IMR-90 (cell line): ENCODE data around the gene TMEM145. TPM values are rescaled to one million over a fixed set of nuclear protein-coding genes. Genes with fewer than 3 reads are reported as not detected.
"Not testable (repeated sequence)": the region's sequence is repeated elsewhere in the genome, so short reads cannot be mapped to it uniquely, and the experiment has no call there.

ENCODE experiments used
- ATAC-seq: fragments of 200-7000 bp; cut with Tn5 transposase; 2 replicates; pipeline ENCODE4 v1.9.1; 2020; ENCODE audit warnings: low read depth, mild to moderate bottlenecking, moderate library complexity
- BruUV-seq: library from RNA; stranded (reverse); fragments of 400-500 nt; replicated peaks from 2 replicates; lab custom pipeline; 2021; lab: Mats Ljungman, UMichigan
- CTCF ChIA-PET: fragments of 300-600 bp; formaldehyde crosslinking; extraction: SDS; loops from one replicate; lab custom pipeline; 2021; ENCODE audit warnings: antibody characterized with exemption; lab: Yijun Ruan, JAX
- POLR2A ChIA-PET: fragments of 300-600 bp; sonication (Branson Sonifier 250); formaldehyde crosslinking; loops from one replicate; lab custom pipeline; 2022; ENCODE audit warnings: antibody characterized with exemption; ENCODE audit not compliant: unreplicated experiment; lab: Charles Lee
- DNase-seq: peaks from one replicate; pipeline ENCODE4 v3.0.0; 2013
- H2AFZ ChIP-seq: replicated peaks from 2 replicates; pipeline ENCODE3; 2013; ENCODE audit warnings: low read length, mild to moderate bottlenecking; ENCODE audit not compliant: poor library complexity
- H2AK5ac ChIP-seq: 2 replicates; pipeline ENCODE4 v1.6.1; 2013; ENCODE audit warnings: low read depth, low read length, inconsistent platforms
- H2AK9ac ChIP-seq: replicated peaks from 2 replicates; pipeline ENCODE3; 2013; ENCODE audit warnings: mild to moderate bottlenecking, low read depth, low read length, moderate library complexity; ENCODE audit not compliant: poor library complexity
- H2BK120ac ChIP-seq: 2 replicates; pipeline ENCODE4 v1.6.1; 2013; ENCODE audit warnings: low read depth, low read length, inconsistent platforms
- H2BK15ac ChIP-seq: 3 replicates; pipeline ENCODE4 v1.6.1; 2013; ENCODE audit warnings: low read depth, low read length, inconsistent platforms
- H2BK20ac ChIP-seq: 2 replicates; pipeline ENCODE4 v1.6.1; 2013; ENCODE audit warnings: low read depth, mild to moderate bottlenecking, inconsistent platforms, low read length, moderate library complexity
- H2BK5ac ChIP-seq: 2 replicates; pipeline ENCODE4 v1.6.1; 2013; ENCODE audit warnings: mild to moderate bottlenecking, low read depth, low read length, inconsistent platforms; ENCODE audit not compliant: poor library complexity, severe bottlenecking
- H3K14ac ChIP-seq: replicated peaks from 2 replicates; pipeline ENCODE4 v1.6.1; 2013; ENCODE audit warnings: low read depth, low read length, inconsistent platforms
- H3K18ac ChIP-seq: 2 replicates; pipeline ENCODE4 v1.6.1; 2013; ENCODE audit warnings: low read depth, low read length, control low read depth
- H3K23ac ChIP-seq: 2 replicates; pipeline ENCODE4 v1.6.1; 2013; ENCODE audit warnings: low read depth, low read length, inconsistent platforms
- H3K27ac ChIP-seq: 2 replicates; pipeline ENCODE4 v1.5.1; 2013; ENCODE audit warnings: mild to moderate bottlenecking, control low read depth, low read length; ENCODE audit not compliant: insufficient read depth
- H3K27me3 ChIP-seq: 2 replicates; pipeline ENCODE4 v1.6.1; 2013; ENCODE audit warnings: low read length; ENCODE audit not compliant: control insufficient read depth, insufficient read depth
- H3K36me3 ChIP-seq: 2 replicates; pipeline ENCODE4 v1.6.1; 2013; ENCODE audit warnings: low read length, mixed read lengths; ENCODE audit not compliant: control insufficient read depth, insufficient read depth
- H3K4ac ChIP-seq: 2 replicates; pipeline ENCODE4 v1.6.1; 2013; ENCODE audit warnings: low read depth, low read length, inconsistent platforms
- H3K4me1 ChIP-seq: 2 replicates; pipeline ENCODE4 v1.6.1; 2013; ENCODE audit warnings: low read length, mixed read lengths; ENCODE audit not compliant: control insufficient read depth, insufficient read depth
- H3K4me2 ChIP-seq: 2 replicates; pipeline ENCODE4 v1.6.1; 2013; ENCODE audit warnings: low read depth, mild to moderate bottlenecking, control low read depth, low read length, moderate library complexity
- H3K4me3 ChIP-seq: 2 replicates; pipeline ENCODE4 v1.5.1; 2013; ENCODE audit warnings: low read depth, mild to moderate bottlenecking, control low read depth, low read length, moderate library complexity; ENCODE audit not compliant: insufficient read depth
- H3K56ac ChIP-seq: 2 replicates; pipeline ENCODE4 v1.6.1; 2013; ENCODE audit warnings: low read length, inconsistent platforms; ENCODE audit not compliant: insufficient read depth; ENCODE audit errors: extremely low read depth
- H3K79me1 ChIP-seq, 2 experiments: 2 replicates each; pipeline ENCODE4 v1.6.1; 2013; ENCODE audit warnings: low read length in 2 of 2, inconsistent platforms in 1 of 2, low read depth in 1 of 2
- H3K9ac ChIP-seq: 2 replicates; pipeline ENCODE4 v1.6.1; 2013; ENCODE audit warnings: low read depth, low read length, control low read depth
- H3K9me1 ChIP-seq: 2 replicates; pipeline ENCODE4 v1.6.1; 2013; ENCODE audit warnings: low read length, inconsistent platforms; ENCODE audit not compliant: insufficient read depth
- H3K9me3 ChIP-seq: 2 replicates; pipeline ENCODE4 v1.6.1; 2013; ENCODE audit warnings: low read length; ENCODE audit not compliant: control insufficient read depth, insufficient read depth
- H4K20me1 ChIP-seq: 2 replicates; pipeline ENCODE4 v1.6.1; 2013; ENCODE audit warnings: low read length, inconsistent platforms; ENCODE audit not compliant: insufficient read depth
- H4K5ac ChIP-seq: 2 replicates; pipeline ENCODE4 v1.6.1; 2013; ENCODE audit warnings: mild to moderate bottlenecking, low read depth, low read length, control low read depth
- H4K8ac ChIP-seq, 2 experiments: 2 replicates each; pipeline ENCODE4 v1.6.1; 2013; ENCODE audit warnings: low read depth in 2 of 2, low read length in 2 of 2, control low read depth in 1 of 2, inconsistent platforms in 1 of 2
- H4K91ac ChIP-seq: 2 replicates; pipeline ENCODE4 v1.6.1; 2013; ENCODE audit warnings: low read depth, low read length, inconsistent platforms; ENCODE audit not compliant: insufficient read depth
- ELK1 ChIP-seq: fragments of 150-350 bp; IDR thresholded peaks from 2 replicates; pipeline ENCODE4 v1.6.1; 2016; ENCODE audit warnings: low read depth, mild to moderate bottlenecking, low read length, moderate library complexity, borderline replicate concordance
- FOS ChIP-seq: fragments of 150-350 bp; IDR thresholded peaks from 2 replicates; pipeline ENCODE4 v1.6.1; 2016; ENCODE audit warnings: low read depth, low read length
- MAFK ChIP-seq: IDR thresholded peaks from 2 replicates; pipeline ENCODE4 v1.6.1; 2012; ENCODE audit warnings: low read depth, low read length, improper control_type of control experiment
- WGBS, 2 experiments: methylation state at CpG; one replicate each; pipeline versions ENCODE4 v1.1.5 to v1.1.7; 2013; ENCODE audit warnings: missing lambda C conversion rate in 2 of 2; ENCODE audit not compliant: insufficient read length in 1 of 2; ENCODE audit errors: extremely low coverage in 2 of 2; 5-methylcytosine and 5-hydroxymethylcytosine counted together
- dilution Hi-C: fragments of 300-500 bp; cut with HindIII; formaldehyde crosslinking; loops from one replicate; pipeline ENCODE4 v1.14.3; 2018; ENCODE audit warnings: low sequenced_read_pairs; ENCODE audit not compliant: unreplicated experiment
- in situ Hi-C: fragments of 300-500 bp; cut with MboI; formaldehyde crosslinking; loops from 3 replicates; pipeline ENCODE4 v1.14.3; 2019; ENCODE audit warnings: low sequenced_read_pairs, inconsistent platforms, mixed read lengths
- intact Hi-C: fragments of 100-400 bp; cut with micrococcal nuclease; formaldehyde crosslinking; loops from 2 replicates; pipeline ENCODE4 v1.10.0; 2022
- polyA plus RNA-seq, 3 experiments: library from polyadenylated mRNA; depleted of rRNA; stranded (reverse); fragments of >200 nt; gene quantifications; 2 replicates each; pipeline ENCODE4 v1.2.3, GENCODE V29; 2012; ENCODE audit warnings: low replicate concordance in 1 of 3
- total RNA-seq: library from RNA; depleted of rRNA; stranded (reverse); fragments of >200 nt; gene quantifications from 2 replicates; pipeline ENCODE4 v1.2.3, GENCODE V29; 2012

TMEM145 gene
- total and polyA plus RNA-seq, 2 of the 4 experiments (the other 2 are of a cell fraction) = under 0.01 to 0.41 TPM

GRCh38 chr19:42330241-42330711, 17.2 kb downstream of the TMEM145 start:
- ATAC-seq (no peak), DNase-seq (no peak)
- Histone ChIP-seq H3K4me3 (no peak overlapping the region), H3K4ac (no peak overlapping the region), H3K9me1 (peaks cover 5% of the 10 kb centered on the region; the same call in 1 of the 2 replicates), H4K20me1 (peaks cover 23% of the 10 kb centered on the region), H3K79me1 (peaks cover 16 to 63% of the 10 kb centered on the region in 2 experiments), H2BK5ac (no peak overlapping the region), H2BK120ac (no peak overlapping the region), H3K18ac (no peak overlapping the region), H3K23ac (no peak overlapping the region), H2BK15ac (no peak overlapping the region), H3K56ac (no peak overlapping the region), H3K27me3 (no peaks in the 10 kb centered on the region), H3K14ac (no peak overlapping the region), H3K9me3 (no peaks in the 10 kb centered on the region), H3K27ac (no peak overlapping the region), H4K91ac (no peak overlapping the region), H2AFZ (no peak overlapping the region), H2AK5ac (no peak overlapping the region), H3K4me1 (peaks cover 4% of the 10 kb centered on the region), H3K4me2 (no peak overlapping the region), H4K8ac (no peak overlapping the region), H3K36me3 (peaks cover 6% of the 10 kb centered on the region; the same call in 1 of the 2 replicates), H4K5ac (no peak overlapping the region), H3K9ac (no peak overlapping the region; the same call in 1 of the 2 replicates), H2AK9ac (no peak overlapping the region), H2BK20ac (no peak overlapping the region)
- TF ChIP-seq ELK1 = no peak
- TF ChIP-seq FOS = no peak
- TF ChIP-seq MAFK = no peak
- in situ Hi-C loops = no loop called here
- 60% methylated on average over 1 of the region's 2 CpGs; no CpG with 5 or more reads in 1 of the 2 experiments for WGBS, 2 experiments
- intact Hi-C loops = no loop called here
- dilution Hi-C loops = no loop called here
- ChIA-PET POLR2A (no interaction called here), CTCF (interaction anchor here (0.6 kb wide), 1 partner anchor 222 kb away, joined by 3 read pairs; no protein-coding TSS in a partner anchor)
- BruUV-seq = no TSS peak

- H3K4me3 ChIP-seq, H3K9ac ChIP-seq, ATAC-seq, H3K56ac ChIP-seq, H2BK15ac ChIP-seq, H3K9me1 ChIP-seq, H2BK20ac ChIP-seq, dilution Hi-C loops, H3K27ac ChIP-seq, H4K5ac ChIP-seq, H4K8ac ChIP-seq, H3K4me1 ChIP-seq, H3K9me3 ChIP-seq, H3K4me2 ChIP-seq, H3K4ac ChIP-seq, BruUV-seq, H2AK9ac ChIP-seq, H3K14ac ChIP-seq, H3K18ac ChIP-seq, H2BK120ac ChIP-seq, H2AFZ ChIP-seq, H3K27me3 ChIP-seq, intact Hi-C loops, POLR2A ChIA-PET, H4K91ac ChIP-seq, H3K23ac ChIP-seq, DNase-seq, H2BK5ac ChIP-seq, in situ Hi-C loops, H2AK5ac ChIP-seq: not testable (repeated sequence)
- CTCF ChIA-PET = interaction anchor here (0.7 kb wide), 1 partner anchor 205 kb away, joined by 7 read pairs; no protein-coding TSS in a partner anchor
- WGBS, 2 experiments = 93% methylated on average over 3 of the region's 3 CpGs; no CpG with 5 or more reads in 1 of the 2 experiments
- Histone ChIP-seq H3K79me1 (peaks cover 16 to 54% of the 10 kb centered on the region in 2 experiments), H3K36me3 (peaks cover 13% of the 10 kb centered on the region), H4K20me1 (peaks cover 23% of the 10 kb centered on the region)
Observed at GRCh38 chr19:42331333-42331732, 18.2 kb downstream of the TMEM145 start.
